Fibroblast of upper back skin (primary cell): ENCODE results near the gene NKX6-2.
"Not testable (repeated sequence)": the region's sequence is repeated elsewhere in the genome, so short reads cannot be mapped to it uniquely, and the experiment has no call there.

ENCODE experiments used
- DNase-seq: peaks from one replicate; pipeline ENCODE4 v3.0.0-alpha.2; 2013

The NKX6-2 gene

DNA sequence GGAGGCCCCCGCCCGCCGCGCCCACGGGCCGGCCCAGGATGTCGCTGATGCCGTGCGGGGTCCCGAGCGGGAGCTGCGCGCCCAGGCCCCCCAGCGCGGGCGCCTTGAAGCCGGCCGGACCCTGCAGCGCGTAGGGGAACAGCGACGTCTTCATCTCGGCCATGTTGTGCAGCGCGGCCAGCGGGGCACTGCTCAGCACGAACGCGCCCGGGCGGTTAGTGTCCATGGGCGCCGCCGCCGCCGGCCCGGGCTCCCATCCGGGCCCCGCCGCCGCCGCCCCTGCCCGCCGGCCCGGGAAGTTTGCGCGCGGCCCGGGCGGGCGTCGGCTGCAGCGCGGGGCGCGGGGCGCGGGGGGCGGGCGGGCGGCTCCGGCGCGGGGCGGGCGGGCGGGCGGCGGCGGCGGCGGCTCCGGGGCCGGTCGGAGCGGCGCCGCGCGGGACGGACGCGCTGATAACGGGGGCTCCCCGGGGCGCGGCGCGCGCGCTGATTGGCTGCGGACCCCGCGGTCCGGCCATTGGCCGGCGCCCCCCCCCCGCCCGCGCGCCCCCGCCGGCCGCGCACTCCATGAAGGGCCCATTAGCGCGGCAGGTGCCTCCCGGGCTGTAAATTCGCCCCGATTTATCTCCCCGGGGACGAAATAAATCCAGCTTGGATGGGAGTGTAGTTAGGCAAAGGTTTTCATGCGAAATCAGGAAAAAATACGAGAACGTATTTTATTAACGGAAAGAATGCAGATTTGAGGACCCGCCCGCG is at the start of gene NKX6-2:
TSS of gene NKX6-2 (minus strand) at position 425 of the 753 bp plus-strand sequence. CDS start at position 226, 199 bp downstream.
- DNase-seq, result no peak

DNA sequence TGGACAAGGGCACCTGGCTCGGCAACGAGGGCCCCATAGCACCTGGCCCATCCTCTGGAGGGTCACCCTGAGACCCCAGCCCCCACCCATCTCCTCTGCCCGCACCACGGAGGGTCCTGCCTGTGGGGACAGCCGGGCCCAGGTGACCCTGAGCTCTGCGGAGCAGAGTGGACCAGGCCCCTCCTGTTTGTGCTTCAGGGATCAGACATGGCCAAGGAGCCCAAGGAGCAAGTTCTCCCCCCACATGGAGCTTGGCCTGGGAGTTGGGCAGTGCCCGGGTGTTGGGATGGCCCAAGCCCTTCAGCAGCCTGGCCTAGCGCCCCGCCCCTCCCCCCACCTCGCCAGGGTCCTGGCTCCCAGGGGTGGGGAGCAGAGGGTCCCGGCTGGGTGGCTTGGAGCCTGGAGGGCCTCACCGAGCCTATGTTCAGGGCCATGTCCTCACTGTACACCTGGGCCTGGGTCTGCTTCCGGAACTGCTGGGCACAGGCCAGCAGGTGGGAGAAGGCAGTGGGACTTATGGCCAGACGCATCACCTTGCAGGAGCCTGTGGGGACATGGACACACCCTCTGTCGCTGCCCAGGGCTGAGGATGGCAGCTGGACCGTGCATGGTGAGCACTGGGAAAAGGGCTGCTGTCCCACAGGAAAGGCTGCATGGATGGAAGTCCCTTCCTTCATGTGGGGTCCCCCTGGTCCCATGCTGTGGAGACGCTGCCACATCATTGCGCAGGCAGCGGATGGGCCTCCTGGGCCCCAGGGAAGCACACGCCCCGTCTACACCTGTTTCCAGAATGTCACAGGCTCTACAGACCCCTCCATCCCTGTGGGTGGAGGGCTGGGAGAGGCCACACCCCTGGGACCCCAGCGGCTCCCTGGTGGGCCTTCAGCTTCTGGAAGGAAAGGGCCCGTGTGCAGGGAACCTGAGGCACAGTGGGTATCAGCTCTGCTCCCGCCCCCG is 49.2 kb upstream of the NKX6-2 start:
- DNase-seq, result no peak

DNA sequence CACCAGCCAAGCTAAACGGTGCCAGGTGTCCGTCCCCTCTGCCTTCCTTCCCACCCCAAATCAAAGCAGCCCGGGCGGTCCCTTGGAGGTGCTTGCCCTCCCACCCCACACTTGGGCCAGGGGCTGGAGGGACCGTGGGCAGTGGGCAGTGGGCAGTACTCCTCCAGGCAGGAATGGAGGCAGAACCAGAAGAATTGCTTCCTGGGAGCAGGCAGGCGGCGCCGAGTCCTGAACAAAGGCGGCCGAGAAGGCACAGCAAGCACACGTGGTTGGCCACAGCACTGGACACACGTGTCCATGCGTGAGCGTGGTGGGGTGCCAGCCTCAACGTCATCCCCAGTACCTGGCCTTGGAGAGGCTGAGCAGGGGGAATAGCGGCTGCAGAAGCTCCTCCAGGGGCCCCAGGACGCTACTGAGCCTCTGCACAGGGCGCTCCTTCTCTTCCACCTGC is 48.4 kb upstream of the NKX6-2 start:
- DNase-seq, result no peak

DNA sequence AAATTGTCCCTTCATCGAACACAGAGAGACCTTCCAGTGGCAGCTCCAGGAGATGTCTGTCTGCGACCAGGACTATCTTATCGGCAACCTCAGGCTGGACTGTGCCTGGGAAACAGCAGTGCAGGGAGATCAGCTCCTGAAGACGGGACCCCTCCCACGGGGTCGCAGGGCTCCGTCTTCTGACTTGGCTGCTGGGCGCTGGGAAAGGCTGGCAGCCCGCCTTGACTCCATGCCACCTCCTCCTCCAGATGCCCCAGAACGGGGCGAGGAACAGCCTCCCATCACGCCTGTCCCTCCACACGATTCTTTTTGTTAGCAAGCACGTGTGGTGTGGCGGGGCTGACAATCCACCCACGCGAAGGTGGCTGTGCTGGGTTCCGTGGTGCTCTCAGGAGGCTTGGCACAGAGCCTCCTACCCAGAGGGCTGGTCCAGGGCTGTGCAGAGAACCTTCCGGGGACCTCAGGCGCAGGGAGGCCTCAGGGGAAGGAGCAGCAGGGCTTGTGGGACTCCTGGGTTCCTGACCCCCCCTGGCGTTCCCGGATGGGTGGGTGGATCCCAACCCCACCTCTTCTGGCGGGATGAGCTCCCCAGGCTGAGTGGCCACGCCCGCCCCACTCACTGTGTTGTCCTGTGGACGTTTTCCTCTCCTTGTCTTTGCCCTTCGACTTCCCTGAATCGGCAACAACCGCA is 47.6 kb upstream of the NKX6-2 start:
- no peak for DNase-seq

DNA sequence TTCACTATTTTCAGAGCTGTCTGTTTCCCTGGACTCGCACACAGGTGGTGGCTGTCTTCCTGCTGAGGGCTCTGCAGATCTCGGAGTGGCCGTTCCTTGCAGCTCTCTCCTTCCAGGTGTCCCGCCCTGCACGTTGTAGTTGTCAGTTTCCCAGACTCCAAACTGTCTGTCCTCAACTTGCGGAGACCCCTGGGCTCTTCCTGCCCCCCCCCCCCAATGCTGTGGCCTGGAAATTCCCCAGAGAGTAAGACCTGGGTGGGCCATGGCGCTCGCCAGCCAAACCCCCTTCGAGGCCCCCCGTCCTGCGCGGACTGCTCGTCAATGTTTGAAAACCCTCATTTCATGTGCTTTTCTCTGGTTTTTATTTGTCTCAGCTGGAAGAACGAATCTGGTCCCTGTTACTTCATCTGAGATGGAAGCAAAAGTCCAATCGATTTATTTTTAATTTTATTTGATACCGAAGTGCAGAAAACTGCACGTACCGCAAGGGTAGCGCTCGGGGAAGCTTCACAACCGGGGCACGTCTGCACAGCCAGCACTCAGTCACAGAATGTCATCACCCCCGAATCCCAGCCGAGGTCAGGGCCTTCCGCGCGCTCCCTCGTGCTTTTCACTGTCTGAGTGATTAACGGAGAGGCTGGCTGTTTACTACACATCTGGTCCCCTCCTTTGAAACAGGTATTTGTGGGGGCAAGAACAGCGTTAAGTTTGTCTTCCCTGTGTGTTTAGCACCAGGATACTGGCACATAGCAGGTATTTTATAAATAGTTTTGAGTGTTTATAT is 46.4 kb upstream of the NKX6-2 start:
- DNase-seq, result no peak

DNA sequence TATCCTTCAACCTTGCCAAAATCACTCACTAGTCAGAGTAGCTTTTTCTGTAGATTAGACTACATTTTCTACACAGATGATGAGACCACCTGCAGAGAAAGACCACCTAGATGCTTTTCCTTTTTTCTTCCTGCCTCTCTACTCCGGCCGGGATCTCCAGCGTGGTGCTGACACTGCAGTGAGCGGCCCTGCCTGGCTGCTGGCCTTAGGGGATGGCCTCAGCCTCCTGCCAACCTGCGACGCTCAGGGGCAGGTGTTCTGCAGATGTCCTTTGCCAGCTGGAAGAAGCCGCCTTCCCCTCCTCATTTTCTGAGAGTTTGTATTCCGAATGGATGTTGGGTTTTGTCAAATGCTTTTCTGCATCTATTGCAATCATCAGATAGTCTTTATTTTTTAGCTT is 43.5 kb upstream of the NKX6-2 start:
- DNase-seq, result no peak

DNA sequence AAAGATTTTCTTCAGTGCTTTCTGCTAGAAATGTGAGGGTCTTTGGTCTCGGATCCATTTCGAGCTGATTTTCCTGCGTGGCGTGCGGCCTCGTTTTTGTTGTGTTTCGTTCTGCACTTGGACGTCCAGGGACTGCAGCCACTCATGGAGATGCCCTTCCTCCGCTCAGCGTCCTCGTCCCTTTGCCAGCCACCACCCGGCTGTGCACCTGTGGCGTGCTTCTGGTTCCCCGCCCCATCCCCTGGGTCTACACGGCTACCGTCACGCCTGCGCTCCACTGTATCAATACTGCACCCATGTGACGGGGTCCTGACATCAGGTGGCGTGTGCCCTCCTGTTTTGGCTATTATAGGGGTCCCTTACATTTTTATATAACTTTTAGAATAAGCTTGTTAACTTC is 42.7 kb upstream of the NKX6-2 start:
- no peak for DNase-seq

DNA sequence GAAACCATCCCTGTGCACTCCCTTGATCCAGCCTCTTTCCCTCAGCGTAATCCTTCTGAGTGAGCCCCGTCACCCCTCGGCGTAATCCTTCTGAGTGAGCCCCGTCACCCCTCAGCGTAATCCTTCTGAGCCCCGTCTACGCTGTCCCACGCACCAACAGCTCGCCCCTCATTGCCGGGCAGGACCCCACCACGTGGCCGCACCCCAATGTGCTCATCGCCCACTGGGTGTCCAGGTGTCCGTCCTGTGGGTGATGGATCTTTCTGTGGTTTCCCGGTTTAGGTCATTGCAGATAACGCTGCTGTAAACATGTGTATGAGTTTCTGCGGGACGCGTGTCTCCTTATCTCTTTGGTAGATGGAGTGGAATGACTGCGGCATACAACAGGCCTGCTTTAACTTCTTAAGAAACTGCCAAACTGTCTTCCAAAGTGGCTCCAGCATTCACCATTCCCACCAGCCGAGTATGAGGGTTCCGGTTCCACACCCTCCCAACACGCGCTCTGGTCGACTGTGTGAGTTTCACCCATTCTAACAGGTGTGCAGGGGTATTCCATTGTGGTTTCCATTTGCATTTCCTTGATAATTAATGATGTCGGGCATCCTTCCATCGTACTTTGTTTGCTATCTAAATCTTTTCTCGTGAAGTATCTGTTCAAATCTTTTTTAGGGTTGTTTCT is 42.1 kb upstream of the NKX6-2 start:
- no peak for DNase-seq

- DNase-seq, result no peak
Observed at GRCh38 chr10:132827423-132827789, 41.5 kb upstream of the NKX6-2 start.

DNA sequence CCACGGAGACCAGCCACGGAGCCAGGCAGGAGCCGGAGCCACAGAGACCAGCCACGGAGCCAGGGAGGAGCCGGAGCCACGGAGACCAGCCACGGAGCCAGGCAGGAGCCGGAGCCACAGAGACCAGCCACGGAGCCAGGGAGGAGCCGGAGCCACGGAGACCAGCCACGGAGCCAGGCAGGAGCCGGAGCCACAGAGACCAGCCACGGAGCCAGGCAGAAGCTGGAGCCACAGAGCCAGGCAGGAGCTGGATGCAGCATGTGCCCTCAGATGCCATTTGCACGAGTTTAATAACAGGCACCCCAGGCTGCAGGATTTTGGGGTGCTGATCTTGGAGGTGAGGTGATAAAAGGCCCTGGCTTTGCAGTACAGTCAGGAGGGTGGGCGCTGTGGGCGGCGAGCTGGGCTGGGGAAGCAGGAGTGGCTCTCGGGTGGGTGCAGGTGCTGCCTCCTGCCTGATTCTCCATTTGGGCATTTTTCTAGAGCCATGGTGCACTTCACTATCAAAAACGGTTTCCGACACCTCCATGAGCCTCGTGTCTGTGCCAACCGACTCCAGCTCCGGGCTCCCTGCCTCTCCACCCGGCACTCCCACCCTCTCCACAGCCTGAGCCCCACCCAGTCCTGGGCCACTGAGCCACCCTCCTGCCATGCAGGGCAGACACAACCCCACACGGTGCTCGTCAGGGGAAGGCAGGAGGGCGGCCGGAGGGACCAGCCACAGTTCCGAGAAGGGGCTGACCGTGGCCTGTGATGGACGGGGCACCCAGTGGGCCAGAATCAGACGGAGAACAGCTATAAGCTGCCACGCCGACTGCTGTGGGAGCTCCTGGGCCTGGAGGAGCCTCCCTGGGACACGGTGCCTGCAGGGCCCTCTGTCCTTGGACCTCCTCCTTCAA is 40.8 kb upstream of the NKX6-2 start:
- no peak for DNase-seq

DNA sequence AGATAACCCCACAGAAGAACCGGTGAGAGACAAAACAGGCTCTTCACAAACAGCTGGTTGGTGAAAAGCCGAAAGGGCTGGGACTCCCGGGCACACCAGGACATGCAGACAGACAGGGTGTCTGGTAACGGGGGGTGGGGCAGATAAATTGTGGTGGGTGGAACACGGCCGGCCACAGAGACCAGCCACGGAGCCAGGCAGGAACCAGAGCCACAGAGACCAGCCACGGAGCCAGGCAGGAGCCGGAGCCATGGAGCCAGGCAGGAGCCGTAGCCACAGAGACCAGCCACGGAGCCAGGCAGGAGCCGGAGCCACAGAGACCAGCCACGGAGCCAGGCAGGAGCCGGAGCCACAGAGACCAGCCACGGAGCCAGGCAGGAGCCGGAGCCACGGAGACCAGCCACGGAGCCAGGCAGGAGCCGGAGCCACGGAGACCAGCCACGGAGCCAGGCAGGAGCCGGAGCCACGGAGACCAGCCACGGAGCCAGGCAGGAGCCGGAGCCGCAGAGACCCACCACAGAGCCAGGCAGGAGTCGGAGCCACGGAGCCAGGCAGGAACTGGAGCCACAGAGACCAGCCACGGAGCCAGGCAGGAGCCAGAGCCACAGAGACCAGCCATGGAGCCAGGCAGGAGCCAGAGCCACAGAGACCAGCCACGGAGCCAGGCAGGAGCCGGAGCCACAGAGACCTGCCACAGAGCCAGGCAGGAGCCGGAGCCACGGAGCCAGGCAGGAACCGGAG is 40.0 kb upstream of the NKX6-2 start:
- DNase-seq, result not testable (repeated sequence)

DNA sequence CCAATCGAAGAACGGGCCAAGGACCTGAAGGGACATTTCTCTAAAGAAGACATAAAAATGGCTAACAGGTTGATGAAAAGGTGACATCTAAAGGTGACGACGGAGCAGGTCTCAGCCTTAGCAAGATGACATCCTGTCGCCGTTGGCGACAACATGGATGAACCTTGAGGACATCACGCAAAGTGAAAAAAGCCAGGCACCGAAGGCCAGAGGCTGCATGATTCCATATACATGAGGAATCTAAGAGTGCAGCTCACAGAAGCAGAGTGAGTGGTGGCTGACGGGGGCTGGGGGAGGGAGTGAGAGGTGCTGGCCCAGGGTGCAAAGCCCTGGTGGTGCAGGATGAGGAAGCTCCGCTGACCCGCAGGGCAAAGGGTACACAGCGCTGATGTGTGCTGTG is 34.1 kb upstream of the NKX6-2 start:
- DNase-seq, result no peak

DNA sequence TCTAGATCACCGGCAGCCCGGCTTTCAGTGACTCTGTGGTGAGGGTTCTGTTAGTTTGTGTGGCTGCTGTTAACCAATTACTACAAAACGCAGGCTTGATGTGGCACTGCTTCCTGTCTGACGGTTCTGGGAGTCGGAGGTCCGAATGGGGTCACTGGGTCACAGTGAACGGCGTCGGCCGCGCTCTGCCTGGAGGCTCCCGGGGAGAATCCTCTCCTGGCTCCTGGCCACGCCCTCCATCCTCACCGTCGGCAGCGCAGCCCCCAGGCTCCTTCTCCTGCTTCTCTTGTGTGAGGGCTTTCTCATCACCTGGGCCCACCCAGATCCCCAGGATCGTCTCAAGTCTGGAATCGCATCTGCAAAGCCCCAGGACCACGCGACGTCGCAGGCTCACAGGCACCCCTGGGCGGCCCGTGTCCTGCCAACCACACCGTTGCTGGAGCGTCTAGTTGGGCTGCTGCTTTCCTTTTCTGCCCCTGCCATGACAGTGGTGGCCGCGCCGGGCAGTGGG is 31.8 kb upstream of the NKX6-2 start:
- DNase-seq, result no peak

GRCh38 chr10:132816718-132817117 is 30.8 kb upstream of the NKX6-2 start:
- no peak for DNase-seq

GRCh38 chr10:132815168-132815857 is 29.4 kb upstream of the NKX6-2 start:
- DNase-seq, result no peak

DNA sequence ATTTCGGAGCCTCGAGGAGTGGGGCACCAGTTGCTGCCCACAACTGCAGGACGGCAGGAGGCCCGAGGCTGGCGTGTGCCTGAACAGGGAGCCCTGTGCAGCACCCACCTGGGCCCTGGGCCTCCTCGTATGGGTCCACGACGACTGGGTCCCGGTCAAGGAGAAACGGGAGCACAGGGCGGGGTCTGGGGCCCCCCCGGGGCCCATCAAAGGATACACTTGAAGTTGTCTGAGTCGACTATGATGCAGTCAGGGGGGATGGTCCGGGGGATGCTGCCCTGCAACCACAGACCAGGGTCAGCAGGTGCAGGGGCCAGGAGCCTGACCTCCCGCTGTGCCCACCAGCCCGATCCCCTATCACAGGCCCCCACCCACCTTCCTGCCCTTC is 28.5 kb upstream of the NKX6-2 start:
- no peak for DNase-seq

DNA sequence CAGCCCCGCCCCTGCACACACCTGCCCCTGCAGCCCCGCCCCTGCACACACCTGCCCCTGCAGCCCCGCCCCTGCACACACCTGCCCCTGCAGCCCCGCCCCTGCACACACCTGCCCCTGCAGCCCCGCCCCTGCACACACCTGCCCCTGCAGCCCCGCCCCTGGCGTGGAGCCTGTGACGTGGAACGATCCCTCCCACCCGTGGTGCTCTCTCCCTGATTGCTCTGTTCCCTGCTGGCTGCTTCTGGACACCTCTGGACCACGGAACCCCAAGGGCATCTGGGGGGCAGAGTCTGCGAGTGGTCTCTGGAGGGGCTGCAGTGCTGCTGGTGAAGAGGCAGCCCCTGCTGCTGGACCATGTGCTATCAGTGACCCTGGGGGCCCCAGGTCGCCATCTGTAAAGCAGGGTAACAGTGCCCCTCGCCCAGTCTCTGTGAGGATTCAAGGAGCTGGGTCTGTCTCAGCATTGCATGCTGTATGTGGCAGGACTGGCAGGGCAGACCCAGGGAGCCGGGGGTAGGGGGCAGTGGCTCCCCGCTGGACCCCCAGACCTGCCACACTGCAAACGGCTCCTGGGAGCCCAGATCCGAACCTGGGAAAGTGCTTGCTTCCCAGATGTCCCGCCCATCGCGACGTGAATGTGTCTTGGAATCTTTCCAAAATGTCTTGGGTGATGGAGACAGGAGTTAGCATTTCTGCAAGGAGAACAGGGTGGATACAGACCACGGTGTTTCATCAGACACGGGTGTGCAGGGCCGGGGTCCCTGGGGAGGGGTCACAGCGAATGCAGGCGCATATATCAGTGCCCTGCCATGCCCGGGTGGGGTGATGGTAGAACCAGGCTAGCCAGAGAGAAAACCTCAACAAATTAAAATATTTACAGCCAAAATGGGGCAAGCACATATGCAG is 27.9 kb upstream of the NKX6-2 start:
- DNase-seq, result no peak

GRCh38 chr10:132813001-132813401 is 27.1 kb upstream of the NKX6-2 start:
- no peak for DNase-seq
